GM12872 (cell line): Measurements from ENCODE around the gene ZNF462.

Experiments
- CTCF ChIP-seq: IDR thresholded peaks from 3 replicates; pipeline ENCODE4 v1.5.1; 2011; ENCODE audit warnings: low read depth, mild to moderate bottlenecking, low read length, moderate library complexity; ENCODE audit not compliant: insufficient read depth

The ZNF462 gene

GRCh38 chr9:106875529-106875928 is 12.6 kb downstream of the ZNF462 start:
- TF ChIP-seq CTCF: no peak

GRCh38 chr9:106877345-106877744 is 14.4 kb downstream of the ZNF462 start:
- TF ChIP-seq CTCF: no peak

GRCh38 chr9:106878081-106878837 is 15.3 kb downstream of the ZNF462 start:
- no peak for TF ChIP-seq CTCF

GRCh38 chr9:106878934-106879333 is 16.0 kb downstream of the ZNF462 start:
- TF ChIP-seq CTCF: no peak

- TF ChIP-seq CTCF: no peak
These were observed 16.5 kb downstream of the ZNF462 start for GRCh38 chr9:106879439-106879882.

GRCh38 chr9:106880081-106880480 is 17.1 kb downstream of the ZNF462 start:
- TF ChIP-seq CTCF: no peak

- no peak for TF ChIP-seq CTCF
These were observed 17.9 kb downstream of the ZNF462 start for GRCh38 chr9:106880863-106881262.
